ENCODE measurements around the gene PLA2G3.

PLA2G3 gene

DNA sequence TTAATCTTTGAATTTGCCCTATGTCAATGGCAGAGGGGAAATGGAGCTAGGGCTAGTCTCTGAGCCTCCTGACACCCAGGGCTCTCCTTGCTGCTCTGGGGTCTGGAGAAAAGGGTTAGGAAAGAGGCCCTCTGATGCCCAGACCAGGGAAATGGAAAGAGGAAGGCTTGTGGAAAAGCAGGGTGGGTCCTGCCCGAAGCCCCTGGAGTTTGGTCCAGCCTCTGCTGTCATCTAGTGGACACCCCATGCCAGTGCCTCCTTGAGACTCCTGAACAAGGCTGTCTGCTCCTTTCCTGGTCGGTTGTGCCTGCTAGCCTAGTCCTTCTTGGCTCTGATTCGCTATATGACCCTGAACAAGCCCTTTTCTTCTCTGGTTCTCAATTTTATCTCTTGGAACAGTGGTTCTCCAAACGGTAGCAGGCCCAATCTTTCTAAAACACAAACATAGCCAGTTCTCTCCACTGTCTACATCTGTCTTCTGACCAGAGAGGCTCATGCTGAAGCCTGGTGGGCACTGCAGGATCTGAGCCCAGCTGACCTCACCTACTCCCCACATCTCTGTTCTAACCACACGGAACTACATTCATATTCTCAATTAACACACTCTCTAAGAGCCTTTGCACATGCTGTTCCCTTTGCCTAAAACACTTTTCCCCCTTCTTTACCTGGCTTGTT lies 8.8 kb upstream of the PLA2G3 start:
- POLR2A ChIA-PET, result interaction anchor here (0.9 to 1.0 kb wide), 2 partner anchors 11 to 41 kb away, joined by 3 to 4 read pairs; partner anchors contain the start of gene RNF185
- H3K4me3 ChIP-seq (ENCODE audit: control insufficient read depth in 1 of 7, extremely low read depth in 1 of 7, insufficient read depth in 4 of 7, low read depth in 2 of 7, low read length in 6 of 7), result no peak overlapping the region

DNA sequence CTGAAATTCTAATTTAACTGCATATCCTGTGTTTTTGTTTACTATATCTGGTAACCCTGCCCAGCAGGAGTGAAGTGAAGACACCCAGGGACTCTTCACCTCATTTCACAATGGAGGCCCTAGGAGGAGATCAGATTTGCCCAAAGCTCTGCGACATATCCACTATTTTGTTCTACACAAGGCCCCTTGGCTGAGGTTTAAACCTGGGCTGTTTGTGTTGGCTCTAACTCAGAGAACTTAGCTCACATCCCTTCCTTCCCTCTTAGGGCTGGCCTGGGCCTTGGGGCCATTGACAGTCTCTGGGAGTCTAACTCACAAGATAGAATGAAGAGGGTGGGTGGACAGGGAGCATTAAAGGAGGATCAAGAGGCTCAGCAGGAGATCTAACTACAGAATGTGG lies 8.2 kb upstream of the PLA2G3 start:
- peaks cover 0 to 3% (median 1%) of the 10 kb centered on the region in 4 experiments for H3K4me1 ChIP-seq (ENCODE audit: control extremely low read depth in 1 of 4, control insufficient read depth in 4 of 4, insufficient read depth in 4 of 4, low read length in 3 of 4)
- DNase-seq, result no peak
- H3K27me3 ChIP-seq (replicated peaks in 2 of 5; ENCODE audit: control insufficient read depth in 4 of 5, insufficient read depth in 5 of 5, low read length in 4 of 5), result no peaks in the 10 kb centered on the region
- H3K4me3 ChIP-seq (ENCODE audit: control insufficient read depth in 1 of 7, extremely low read depth in 1 of 7, insufficient read depth in 4 of 7, low read depth in 2 of 7, low read length in 6 of 7), result no peak overlapping the region
- H3K36me3 ChIP-seq (ENCODE audit: control insufficient read depth in 4 of 4, insufficient read depth in 4 of 4, low read length in 3 of 4), result no peaks in the 10 kb centered on the region
- ChIA-PET CTCF (interaction anchor here (0.6 to 3.7 kb wide), 16 partner anchors 11 to 355 kb away, joined by 3 to 20 read pairs (median 5); partner anchors contain the start of gene RNF185), POLR2A (interaction anchor here (0.9 kb wide), 1 partner anchor 40 kb away, joined by 4 read pairs; no protein-coding TSS in a partner anchor)
- H3K27ac ChIP-seq (ENCODE audit: insufficient read depth in 1 of 2, low read depth in 1 of 2, low read length in 2 of 2, poor library complexity in 1 of 2, severe bottlenecking in 2 of 2), result no peak overlapping the region
- peaks cover 0 to 6% (median 1%) of the 10 kb centered on the region in 5 experiments for H3K9me3 ChIP-seq (ENCODE audit: control extremely low read depth in 1 of 5, control insufficient read depth in 4 of 5, insufficient read depth in 2 of 5, low read depth in 1 of 5, low read length in 4 of 5)
- no CpG with 5 or more reads among the region's 1 CpG for WGBS (ENCODE audit: insufficient coverage)

More for the DNA sequence above, 8.8 kb upstream of the PLA2G3 start:
- CTCF ChIA-PET, result interaction anchor here (0.6 to 3.7 kb wide), 20 partner anchors 7 to 356 kb away, joined by 3 to 20 read pairs (median 4); partner anchors contain the start of genes PLA2G3 and RNF185
- 30% methylated on average over 4 of the region's 5 CpGs for WGBS (ENCODE audit: insufficient coverage)
- Histone ChIP-seq H3K27me3 (replicated peaks in 2 of 5; ENCODE audit: control insufficient read depth in 4 of 5, insufficient read depth in 5 of 5, low read length in 4 of 5) (no peaks in the 10 kb centered on the region), H3K27ac (ENCODE audit: insufficient read depth in 1 of 2, low read depth in 1 of 2, low read length in 2 of 2, poor library complexity in 1 of 2, severe bottlenecking in 2 of 2) (no peak overlapping the region), H3K9me3 (ENCODE audit: control extremely low read depth in 1 of 5, control insufficient read depth in 4 of 5, insufficient read depth in 2 of 5, low read depth in 1 of 5, low read length in 4 of 5) (peaks cover 0 to 6% (median 1%) of the 10 kb centered on the region in 5 experiments), H3K36me3 (ENCODE audit: control insufficient read depth in 4 of 4, insufficient read depth in 4 of 4, low read length in 3 of 4) (no peaks in the 10 kb centered on the region), H3K4me1 (ENCODE audit: control extremely low read depth in 1 of 4, control insufficient read depth in 4 of 4, insufficient read depth in 4 of 4, low read length in 3 of 4) (peaks cover 0 to 3% (median 1%) of the 10 kb centered on the region in 4 experiments)
- DNase-seq, result peak; percentile 64 to 76 (median 72)

DNA sequence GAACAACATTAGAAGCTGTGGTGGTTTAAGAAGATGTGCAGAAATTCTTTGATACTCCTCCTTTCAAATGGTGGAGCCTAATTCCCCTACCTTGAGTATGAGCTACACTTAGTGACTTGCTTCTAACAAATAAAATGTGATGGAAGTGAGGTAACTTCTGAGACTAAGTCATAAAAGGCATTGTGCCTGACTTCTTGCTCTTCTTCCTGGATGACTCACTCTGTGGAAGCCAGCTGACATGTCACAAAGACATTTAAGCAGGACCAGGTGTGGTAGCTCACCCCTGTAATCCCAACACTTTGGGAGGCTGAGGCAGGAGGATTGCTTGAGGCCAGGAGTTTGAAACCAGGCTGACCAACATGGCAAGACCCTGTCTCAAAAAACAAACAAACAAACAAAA lies 3.9 kb upstream of the PLA2G3 start:
- Histone ChIP-seq H3K36me3 (ENCODE audit: control insufficient read depth in 4 of 4, insufficient read depth in 4 of 4, low read length in 3 of 4) (no peaks in the 10 kb centered on the region), H3K4me1 (ENCODE audit: control extremely low read depth in 1 of 4, control insufficient read depth in 4 of 4, insufficient read depth in 4 of 4, low read length in 3 of 4) (peaks cover 0 to 6% (median 4%) of the 10 kb centered on the region in 4 experiments), H3K27me3 (replicated peaks in 2 of 5; ENCODE audit: control insufficient read depth in 4 of 5, insufficient read depth in 5 of 5, low read length in 4 of 5) (no peaks in the 10 kb centered on the region), H3K9me3 (ENCODE audit: control extremely low read depth in 1 of 5, control insufficient read depth in 4 of 5, insufficient read depth in 2 of 5, low read depth in 1 of 5, low read length in 4 of 5) (peaks cover 0 to 6% (median 1%) of the 10 kb centered on the region in 5 experiments), H3K4me3 (ENCODE audit: control insufficient read depth in 1 of 7, extremely low read depth in 1 of 7, insufficient read depth in 4 of 7, low read depth in 2 of 7, low read length in 6 of 7) (no peak overlapping the region), H3K27ac (ENCODE audit: insufficient read depth in 1 of 2, low read depth in 1 of 2, low read length in 2 of 2, poor library complexity in 1 of 2, severe bottlenecking in 2 of 2) (no peak overlapping the region)
- POLR2A ChIA-PET, result no interaction called here
- CTCF ChIA-PET, result interaction anchor here (1.8 to 1.9 kb wide), 2 partner anchors 8 to 35 kb away, joined by 3 to 7 read pairs; no protein-coding TSS in a partner anchor
- DNase-seq, result peak in 1 of 3 donors; percentile 29

DNA sequence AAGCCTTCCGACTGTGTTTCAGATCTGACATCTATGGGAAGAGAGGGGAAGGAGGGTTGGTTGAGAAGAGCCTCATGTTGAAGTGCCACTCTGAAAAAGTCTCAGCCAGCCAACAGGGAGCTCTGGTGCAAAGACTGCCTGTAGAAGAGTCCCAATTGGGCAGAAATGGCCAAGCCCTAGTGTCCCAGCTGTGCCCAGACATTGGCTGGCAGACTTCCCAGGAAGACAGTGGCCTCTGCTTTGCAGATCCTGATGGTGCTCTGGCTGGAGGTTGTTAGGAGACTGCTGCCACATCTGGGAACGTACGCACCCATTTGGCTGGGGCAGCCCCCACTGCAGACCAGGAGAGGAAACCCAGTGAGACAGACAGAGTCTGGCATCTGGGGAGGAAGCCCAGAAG lies 3.2 kb upstream of the PLA2G3 start:
- CTCF ChIA-PET, result interaction anchor here (1.8 to 2.3 kb wide), 3 partner anchors 8 to 58 kb away, joined by 3 to 7 read pairs (median 6); no protein-coding TSS in a partner anchor
- peaks cover 0 to 6% (median 1%) of the 10 kb centered on the region in 5 experiments for H3K9me3 ChIP-seq (ENCODE audit: control extremely low read depth in 1 of 5, control insufficient read depth in 4 of 5, insufficient read depth in 2 of 5, low read depth in 1 of 5, low read length in 4 of 5)

DNA sequence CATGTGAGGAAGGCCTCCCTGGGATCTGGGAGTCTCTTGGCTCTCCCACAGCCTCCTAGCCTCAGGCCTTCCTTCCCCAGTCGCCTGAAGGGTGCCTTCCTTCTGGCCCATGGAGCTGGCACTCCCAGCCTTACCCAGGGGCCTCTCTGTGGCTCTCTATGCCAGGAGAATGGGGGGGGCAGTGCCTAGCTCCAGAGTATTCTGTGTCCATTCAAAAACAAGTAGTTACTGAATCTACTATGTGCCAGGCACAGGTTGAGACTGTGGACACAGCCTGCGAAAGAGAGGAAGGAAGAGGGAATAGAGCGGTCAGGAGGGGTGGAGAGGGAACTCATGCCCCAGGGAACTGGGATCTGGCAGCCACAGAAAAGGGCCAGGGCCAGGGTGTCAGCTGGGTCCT lies 2.7 kb upstream of the PLA2G3 start:
- Histone ChIP-seq H3K36me3 (ENCODE audit: control insufficient read depth in 4 of 4, insufficient read depth in 4 of 4, low read length in 3 of 4) (no peaks in the 10 kb centered on the region), H3K4me3 (ENCODE audit: control insufficient read depth in 1 of 7, extremely low read depth in 1 of 7, insufficient read depth in 4 of 7, low read depth in 2 of 7, low read length in 6 of 7) (peak overlapping the region in 1 of 7 experiments; percentile 1), H3K27ac (ENCODE audit: insufficient read depth in 1 of 2, low read depth in 1 of 2, low read length in 2 of 2, poor library complexity in 1 of 2, severe bottlenecking in 2 of 2) (no peak overlapping the region), H3K4me1 (ENCODE audit: control extremely low read depth in 1 of 4, control insufficient read depth in 4 of 4, insufficient read depth in 4 of 4, low read length in 3 of 4) (peaks cover 0 to 6% (median under 1%) of the 10 kb centered on the region in 4 experiments), H3K9me3 (ENCODE audit: control extremely low read depth in 1 of 5, control insufficient read depth in 4 of 5, insufficient read depth in 2 of 5, low read depth in 1 of 5, low read length in 4 of 5) (peaks cover 0 to 6% (median 1%) of the 10 kb centered on the region in 5 experiments), H3K27me3 (replicated peaks in 2 of 5; ENCODE audit: control insufficient read depth in 4 of 5, insufficient read depth in 5 of 5, low read length in 4 of 5) (no peaks in the 10 kb centered on the region)
- DNase-seq, result no peak
- POLR2A ChIA-PET, result no interaction called here
- 82% methylated on average over 3 of the region's 3 CpGs for WGBS (ENCODE audit: insufficient coverage)
- CTCF ChIA-PET, result interaction anchor here (1.8 to 2.3 kb wide), 3 partner anchors 7 to 58 kb away, joined by 3 to 7 read pairs (median 6); no protein-coding TSS in a partner anchor

More for the DNA sequence above, 3.2 kb upstream of the PLA2G3 start:
- H3K4me3 ChIP-seq (ENCODE audit: control insufficient read depth in 1 of 7, extremely low read depth in 1 of 7, insufficient read depth in 4 of 7, low read depth in 2 of 7, low read length in 6 of 7), result no peak overlapping the region
- WGBS (ENCODE audit: insufficient coverage), result 100% methylated on average over 1 of the region's 3 CpGs
- peaks cover 0 to 6% (median under 1%) of the 10 kb centered on the region in 4 experiments for H3K4me1 ChIP-seq (ENCODE audit: control extremely low read depth in 1 of 4, control insufficient read depth in 4 of 4, insufficient read depth in 4 of 4, low read length in 3 of 4)
- DNase-seq, result no peak
- no peaks in the 10 kb centered on the region for H3K27me3 ChIP-seq (replicated peaks in 2 of 5; ENCODE audit: control insufficient read depth in 4 of 5, insufficient read depth in 5 of 5, low read length in 4 of 5)
- POLR2A ChIA-PET, result no interaction called here
- H3K36me3 ChIP-seq (ENCODE audit: control insufficient read depth in 4 of 4, insufficient read depth in 4 of 4, low read length in 3 of 4), result no peaks in the 10 kb centered on the region
- no peak overlapping the region for H3K27ac ChIP-seq (ENCODE audit: insufficient read depth in 1 of 2, low read depth in 1 of 2, low read length in 2 of 2, poor library complexity in 1 of 2, severe bottlenecking in 2 of 2)

DNA sequence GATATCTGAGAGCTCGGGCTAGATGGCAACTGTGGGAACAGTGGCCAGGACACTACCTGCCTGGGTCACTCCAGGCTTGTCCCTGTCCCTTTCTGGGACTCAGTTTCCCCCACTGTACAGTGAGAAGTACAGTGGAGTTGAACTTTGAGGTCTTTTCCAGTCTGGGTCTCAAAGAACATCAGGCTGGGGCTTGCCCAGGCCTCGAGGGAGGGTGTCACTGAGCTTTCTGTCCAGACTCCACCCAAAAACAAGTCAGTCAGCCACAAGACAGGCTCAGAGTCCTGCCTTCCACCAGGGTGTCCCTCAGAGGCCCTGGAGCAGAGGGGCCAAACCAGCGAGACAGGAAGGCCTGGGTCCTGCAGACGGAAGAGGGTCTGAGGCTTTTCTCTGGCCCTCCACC lies 2.0 kb upstream of the PLA2G3 start:
- CTCF ChIA-PET, result interaction anchor here (1.6 to 2.3 kb wide), 2 partner anchors 8 to 57 kb away, joined by 4 to 6 read pairs; no protein-coding TSS in a partner anchor
- Histone ChIP-seq H3K36me3 (ENCODE audit: control insufficient read depth in 4 of 4, insufficient read depth in 4 of 4, low read length in 3 of 4) (no peaks in the 10 kb centered on the region), H3K4me3 (ENCODE audit: control insufficient read depth in 1 of 7, extremely low read depth in 1 of 7, insufficient read depth in 4 of 7, low read depth in 2 of 7, low read length in 6 of 7) (no peak overlapping the region), H3K27ac (ENCODE audit: insufficient read depth in 1 of 2, low read depth in 1 of 2, low read length in 2 of 2, poor library complexity in 1 of 2, severe bottlenecking in 2 of 2) (no peak overlapping the region), H3K27me3 (replicated peaks in 2 of 5; ENCODE audit: control insufficient read depth in 4 of 5, insufficient read depth in 5 of 5, low read length in 4 of 5) (no peaks in the 10 kb centered on the region), H3K9me3 (ENCODE audit: control extremely low read depth in 1 of 5, control insufficient read depth in 4 of 5, insufficient read depth in 2 of 5, low read depth in 1 of 5, low read length in 4 of 5) (peaks cover 0 to 5% (median under 1%) of the 10 kb centered on the region in 5 experiments), H3K4me1 (ENCODE audit: control extremely low read depth in 1 of 4, control insufficient read depth in 4 of 4, insufficient read depth in 4 of 4, low read length in 3 of 4) (peaks cover 0 to 6% (median under 1%) of the 10 kb centered on the region in 4 experiments)
- 88% methylated on average over 4 of the region's 4 CpGs for WGBS (ENCODE audit: insufficient coverage)
- no peak for DNase-seq
- POLR2A ChIA-PET, result no interaction called here

DNA sequence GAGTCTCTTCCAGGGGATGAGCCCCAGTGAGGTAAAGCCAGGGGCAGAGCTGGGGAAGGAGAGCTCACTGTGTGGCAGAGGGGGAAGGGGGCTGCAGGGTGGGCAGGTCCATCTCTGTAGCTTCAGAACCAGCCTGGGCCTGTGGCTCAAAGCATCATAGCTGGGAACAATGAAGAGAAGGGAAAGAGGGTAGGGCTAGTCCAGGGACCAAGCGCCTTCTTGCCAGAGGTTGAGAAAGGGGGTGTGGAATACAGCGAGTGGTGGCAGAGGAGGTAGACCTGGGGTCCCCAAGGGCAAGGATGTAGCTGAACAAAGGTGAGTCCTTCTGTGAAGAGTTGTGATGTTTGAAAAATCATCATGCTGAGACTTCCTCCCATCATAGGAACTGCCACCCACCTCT lies 1.2 kb upstream of the PLA2G3 start:
- no peak overlapping the region for H3K4me3 ChIP-seq (ENCODE audit: control insufficient read depth in 1 of 7, extremely low read depth in 1 of 7, insufficient read depth in 4 of 7, low read depth in 2 of 7, low read length in 6 of 7)
- ChIA-PET CTCF (interaction anchor here (1.6 to 2.3 kb wide), 2 partner anchors 9 to 56 kb away, joined by 4 to 6 read pairs; no protein-coding TSS in a partner anchor), POLR2A (no interaction called here)
- WGBS (ENCODE audit: insufficient coverage), result 100% methylated on average over 1 of the region's 2 CpGs
- peaks cover 0 to 6% (median under 1%) of the 10 kb centered on the region in 4 experiments for H3K4me1 ChIP-seq (ENCODE audit: control extremely low read depth in 1 of 4, control insufficient read depth in 4 of 4, insufficient read depth in 4 of 4, low read length in 3 of 4)
- H3K36me3 ChIP-seq (ENCODE audit: control insufficient read depth in 4 of 4, insufficient read depth in 4 of 4, low read length in 3 of 4), result no peaks in the 10 kb centered on the region
- H3K9me3 ChIP-seq (ENCODE audit: control extremely low read depth in 1 of 5, control insufficient read depth in 4 of 5, insufficient read depth in 2 of 5, low read depth in 1 of 5, low read length in 4 of 5), result peaks cover 0 to 2% (median 0%) of the 10 kb centered on the region in 5 experiments
- no peak overlapping the region for H3K27ac ChIP-seq (ENCODE audit: insufficient read depth in 1 of 2, low read depth in 1 of 2, low read length in 2 of 2, poor library complexity in 1 of 2, severe bottlenecking in 2 of 2)
- no peak for DNase-seq
- H3K27me3 ChIP-seq (replicated peaks in 2 of 5; ENCODE audit: control insufficient read depth in 4 of 5, insufficient read depth in 5 of 5, low read length in 4 of 5), result no peaks in the 10 kb centered on the region
